DMS79 treated with DMSO at 0.1 percent for 48 hours (cell line): ENCODE data around the gene UMODL1.
A peak's percentile ranks its signal among the peaks of the same experiment; 100 is the strongest.

Source experiments
- DNase-seq: peaks from one replicate; lab custom pipeline; 2025; lab: John Stamatoyannopoulos, UW

UMODL1 gene

GRCh38 chr21:42079008-42079938, 8.2 kb downstream of the UMODL1 start:
- DNase-seq, result no peak

- no peak for DNase-seq
Observed at GRCh38 chr21:42079939-42080787, 9.0 kb downstream of the UMODL1 start.

- DNase-seq, result no peak
Observed at GRCh38 chr21:42080788-42081083, 9.6 kb downstream of the UMODL1 start.

GRCh38 chr21:42081138-42081537, 10.0 kb downstream of the UMODL1 start:
- no peak for DNase-seq

- DNase-seq, result no peak
Observed at GRCh38 chr21:42081931-42082381, 10.8 kb downstream of the UMODL1 start.

GRCh38 chr21:42082501-42083360, 11.6 kb downstream of the UMODL1 start:
- DNase-seq, result no peak

- no peak for DNase-seq
Observed at GRCh38 chr21:42083361-42083690, 12.2 kb downstream of the UMODL1 start.

- DNase-seq, result no peak
Observed at GRCh38 chr21:42084079-42084478, 13.0 kb downstream of the UMODL1 start.

GRCh38 chr21:42085246-42086077, 14.3 kb downstream of the UMODL1 start:
- DNase-seq, result no peak

- DNase-seq, result no peak
Observed at GRCh38 chr21:42086969-42087368, 15.9 kb downstream of the UMODL1 start.

GRCh38 chr21:42088148-42088547, 17.0 kb downstream of the UMODL1 start:
- no peak for DNase-seq

- DNase-seq, result no peak
Observed at GRCh38 chr21:42088658-42089057, 17.5 kb downstream of the UMODL1 start.

- DNase-seq, result no peak
Observed at GRCh38 chr21:42089093-42089631, 18.0 kb downstream of the UMODL1 start.

GRCh38 chr21:42089665-42090310, 18.7 kb downstream of the UMODL1 start:
- DNase-seq, result no peak

- DNase-seq, result peak; percentile 87
Observed at GRCh38 chr21:42091899-42092508, 20.9 kb downstream of the UMODL1 start.

GRCh38 chr21:42092771-42093170, 21.7 kb downstream of the UMODL1 start:
- peak; percentile 92 for DNase-seq

- DNase-seq, result no peak
Observed at GRCh38 chr21:42093186-42093585, 22.1 kb downstream of the UMODL1 start.

GRCh38 chr21:42093991-42094421, 22.9 kb downstream of the UMODL1 start:
- DNase-seq, result no peak

- DNase-seq, result no peak
Observed at GRCh38 chr21:42094811-42095210, 23.7 kb downstream of the UMODL1 start.

- no peak for DNase-seq
Observed at GRCh38 chr21:42095581-42095980, 24.5 kb downstream of the UMODL1 start.
